Natural killer cell treated with Interleukin-12 subunit alpha and Interleukin-12 subunit beta and Interleukin-15 and Interleukin-18, amount 100 ng/mL, for 72 hours (primary cell): ENCODE results near the gene DHRS11. TPM values are rescaled to one million over a fixed set of nuclear protein-coding genes. Genes with fewer than 3 reads are reported as not detected.
A peak's percentile ranks its signal among the peaks of the same experiment; 100 is the strongest.
"Not testable (repeated sequence)": the region's sequence is repeated elsewhere in the genome, so short reads cannot be mapped to it uniquely, and the experiment has no call there.

Source experiments
- ATAC-seq, 2 donors: fragments of 150-1000 bp; cut with Tn5 transposase in 1 of 2; sonication (Bioruptor Pico), chemical (Tn5 transposase) in 1 of 2; 2 replicates each; pipeline ENCODE4 v1.10.0; 2021
- DNase-seq: peaks from one replicate; pipeline ENCODE4 v3.0.0; 2022; ENCODE audit warnings: low spot score
- H3K27ac Mint-ChIP-seq, 2 donors: 1 replicate in 1 of 2; 2 replicates in 1 of 2; pipeline ENCODE4 v1.8.0; 2022; ENCODE audit warnings: mixed read lengths in 2 of 2, mild to moderate bottlenecking in 1 of 2, moderate library complexity in 1 of 2
- H3K27me3 Mint-ChIP-seq, 2 donors: 1 replicate in 1 of 2; 2 replicates in 1 of 2; pipeline ENCODE4 v1.8.0; 2022; ENCODE audit warnings: mixed read lengths in 2 of 2
- H3K36me3 Mint-ChIP-seq: one replicate; pipeline ENCODE4 v1.8.0; 2022; ENCODE audit warnings: mixed read lengths
- H3K4me1 Mint-ChIP-seq, 2 donors: 1 replicate in 1 of 2; 2 replicates in 1 of 2; pipeline ENCODE4 v1.8.0; 2022; ENCODE audit warnings: low read depth in 2 of 2, mixed read lengths in 2 of 2, mild to moderate bottlenecking in 1 of 2
- H3K4me3 Mint-ChIP-seq: one replicate; pipeline ENCODE4 v1.8.0; 2022; ENCODE audit warnings: mixed read lengths
- H3K9me3 Mint-ChIP-seq: 2 replicates; pipeline ENCODE4 v1.8.0; 2022; ENCODE audit warnings: mixed read lengths
- total RNA-seq, 2 donors: library from RNA; stranded (reverse); gene quantifications; one replicate each; pipeline ENCODE4 v1.2.3, GENCODE V29; 2022

DHRS11 gene
- total RNA-seq, 2 donors from 2014 or later = 5.2 to 16.8 TPM

DNA sequence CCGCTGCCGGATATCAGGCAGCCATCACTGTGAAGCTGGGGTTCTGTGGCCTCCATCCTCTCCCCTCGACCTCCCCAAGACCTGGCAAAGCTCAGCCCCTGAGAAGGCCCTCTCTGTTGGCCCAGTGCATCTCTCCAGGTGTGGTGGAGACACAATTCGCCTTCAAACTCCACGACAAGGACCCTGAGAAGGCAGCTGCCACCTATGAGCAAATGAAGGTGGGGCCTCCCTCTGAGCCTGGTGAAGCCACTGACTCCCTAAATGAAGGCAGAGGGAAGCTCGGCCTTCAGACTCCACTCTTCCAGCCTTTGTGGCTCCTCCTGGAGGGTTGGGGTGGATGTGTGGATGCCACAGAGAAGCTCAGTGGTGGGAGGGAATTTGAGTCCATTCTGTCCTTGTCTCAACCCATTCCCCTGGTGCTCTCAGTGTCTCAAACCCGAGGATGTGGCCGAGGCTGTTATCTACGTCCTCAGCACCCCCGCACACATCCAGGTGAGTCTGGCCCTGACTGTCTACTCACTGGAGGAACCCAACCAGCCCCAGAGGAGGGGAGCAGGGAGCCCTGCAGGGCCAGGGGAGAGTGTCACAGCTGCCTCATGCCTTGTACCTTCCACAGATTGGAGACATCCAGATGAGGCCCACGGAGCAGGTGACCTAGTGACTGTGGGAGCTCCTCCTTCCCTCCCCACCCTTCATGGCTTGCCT, 8.0 kb downstream of the DHRS11 start:
- ATAC-seq (no peak), DNase-seq (peak; percentile 54)
- no peaks in the 10 kb centered on the region for H3K27me3 Mint-ChIP-seq
- no peaks in the 10 kb centered on the region for H3K9me3 Mint-ChIP-seq
- no peak overlapping the region for H3K27ac Mint-ChIP-seq
- H3K36me3 Mint-ChIP-seq = peaks cover 6% of the 10 kb centered on the region
- peaks cover 24 to 27% of the 10 kb centered on the region in 2 donors for H3K4me1 Mint-ChIP-seq
- H3K4me3 Mint-ChIP-seq = no peak overlapping the region

DNA sequence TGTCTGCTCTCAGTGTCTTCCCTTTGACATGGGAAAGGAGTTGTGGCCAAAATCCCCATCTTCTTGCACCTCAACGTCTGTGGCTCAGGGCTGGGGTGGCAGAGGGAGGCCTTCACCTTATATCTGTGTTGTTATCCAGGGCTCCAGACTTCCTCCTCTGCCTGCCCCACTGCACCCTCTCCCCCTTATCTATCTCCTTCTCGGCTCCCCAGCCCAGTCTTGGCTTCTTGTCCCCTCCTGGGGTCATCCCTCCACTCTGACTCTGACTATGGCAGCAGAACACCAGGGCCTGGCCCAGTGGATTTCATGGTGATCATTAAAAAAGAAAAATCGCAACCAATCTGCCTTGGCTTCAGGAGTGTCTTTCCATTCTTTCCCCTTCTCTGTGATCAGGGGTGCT, 8.8 kb downstream of the DHRS11 start:
- no peaks in the 10 kb centered on the region for H3K9me3 Mint-ChIP-seq
- ATAC-seq = no peak
- peak overlapping the region; percentile 87 for H3K4me3 Mint-ChIP-seq
- peak overlapping the region; percentile 80 to 85 for H3K27ac Mint-ChIP-seq
- H3K4me1 Mint-ChIP-seq = peaks cover 26 to 30% of the 10 kb centered on the region in 2 donors
- no peaks in the 10 kb centered on the region for H3K27me3 Mint-ChIP-seq
- peaks cover 6% of the 10 kb centered on the region for H3K36me3 Mint-ChIP-seq
- peak; percentile 46 for DNase-seq

DNA sequence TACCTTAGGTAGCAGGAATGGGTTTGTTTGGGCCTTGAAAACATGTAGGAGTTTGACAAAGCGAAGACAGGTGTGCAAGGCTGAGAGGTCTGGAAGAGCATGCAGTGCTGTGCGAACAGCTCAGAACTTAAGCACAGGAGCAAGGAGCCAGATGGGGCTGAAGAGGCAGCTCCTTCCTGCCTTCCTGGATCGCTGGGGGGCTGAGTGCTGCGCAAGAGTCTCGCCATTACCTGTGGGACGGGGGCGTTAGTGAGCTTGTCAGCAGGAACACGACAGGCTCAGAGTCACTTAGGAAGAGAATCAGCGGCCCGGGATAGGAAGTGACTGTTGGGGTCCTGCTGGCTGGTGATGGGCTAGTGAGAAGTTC, 9.2 kb downstream of the DHRS11 start:
- peak overlapping the region; percentile 80 to 85 for H3K27ac Mint-ChIP-seq
- ATAC-seq = no peak
- H3K36me3 Mint-ChIP-seq = peaks cover 6% of the 10 kb centered on the region
- peaks cover 31 to 35% of the 10 kb centered on the region in 2 donors for H3K4me1 Mint-ChIP-seq
- no peak for DNase-seq
- H3K4me3 Mint-ChIP-seq = peak overlapping the region; percentile 87
- no peaks in the 10 kb centered on the region for H3K27me3 Mint-ChIP-seq
- no peaks in the 10 kb centered on the region for H3K9me3 Mint-ChIP-seq

DNA sequence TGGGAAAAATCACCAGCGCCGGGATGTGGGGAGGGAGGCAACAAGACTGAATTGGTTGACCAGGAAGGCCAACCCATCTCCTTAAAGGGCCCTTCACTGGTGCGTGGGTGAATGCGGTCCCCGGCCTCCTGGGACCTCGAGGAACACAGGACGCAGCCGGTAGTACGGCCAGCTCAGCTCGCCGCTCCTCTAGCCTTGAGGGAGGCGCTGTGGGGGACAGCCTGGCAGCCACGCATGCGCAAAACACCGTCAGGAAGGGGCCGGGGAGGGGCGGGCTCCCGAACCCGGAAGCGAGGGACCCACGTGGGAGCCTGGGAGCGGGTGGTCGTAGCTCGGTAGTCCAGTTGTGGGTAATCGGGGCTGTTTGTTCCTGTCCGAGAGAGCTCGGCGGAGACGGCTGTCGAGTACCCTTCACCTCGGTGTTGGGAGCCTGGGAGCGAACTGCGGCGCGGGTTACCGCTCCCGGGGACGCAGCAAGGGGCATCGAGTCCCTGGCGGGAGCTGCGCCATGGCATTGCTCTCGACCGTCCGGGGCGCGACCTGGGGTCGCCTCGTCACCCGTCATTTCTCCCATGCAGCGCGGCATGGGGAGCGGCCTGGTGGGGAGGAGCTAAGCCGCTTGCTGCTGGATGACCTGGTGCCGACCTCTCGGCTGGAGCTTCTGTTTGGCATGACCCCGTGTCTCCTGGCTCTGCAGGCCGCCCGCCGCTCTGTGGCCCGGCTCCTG, 9.8 kb downstream of the DHRS11 start, which contains the start of gene MRM1:
Gene MRM1, plus strand, starts transcription at position 281 of the 727 bp plus-strand sequence. Its CDS starts 228 bp downstream, at position 509.
- DNase-seq = peak; percentile 96
- Mint-ChIP-seq H3K27ac (peak within 1 kb of the TSS; percentile 80 to 85), H3K4me1 (peaks cover 34 to 38% of the 10 kb centered on the region in 2 donors), H3K9me3 (no peaks in the 10 kb centered on the region), H3K36me3 (peaks cover 6% of the 10 kb centered on the region), H3K27me3 (no peaks in the 10 kb centered on the region), H3K4me3 (peak within 1 kb of the TSS; percentile 87)
- peak; percentile 94 to 96 for ATAC-seq

- Mint-ChIP-seq H3K27me3 (no peaks in the 10 kb centered on the region), H3K4me1 (peaks cover 34 to 38% of the 10 kb centered on the region in 2 donors), H3K9me3 (no peaks in the 10 kb centered on the region), H3K27ac (peak overlapping the region; percentile 80 to 85), H3K4me3 (peak overlapping the region; percentile 87), H3K36me3 (peaks cover 6% of the 10 kb centered on the region)
- DNase-seq (peak; percentile 50), ATAC-seq (peak; percentile 11 to 18)
These were observed 10.5 kb downstream of the DHRS11 start for GRCh38 chr17:36602030-36602748.

GRCh38 chr17:36602924-36603384, 11.3 kb downstream of the DHRS11 start:
- Mint-ChIP-seq H3K36me3 (peaks cover 6% of the 10 kb centered on the region), H3K4me1 (peaks cover 37 to 40% of the 10 kb centered on the region in 2 donors), H3K27ac (peak overlapping the region; percentile 73 to 85), H3K9me3 (no peaks in the 10 kb centered on the region), H3K4me3 (peak overlapping the region; percentile 87), H3K27me3 (no peaks in the 10 kb centered on the region)
- ATAC-seq (peak in 1 of 2 donors; percentile 29), DNase-seq (peak; percentile 68)

GRCh38 chr17:36605028-36605427, 13.3 kb downstream of the DHRS11 start:
- not testable (repeated sequence) for ATAC-seq, DNase-seq, H3K36me3 Mint-ChIP-seq, H3K27me3 Mint-ChIP-seq, H3K9me3 Mint-ChIP-seq, H3K27ac Mint-ChIP-seq
- H3K4me3 Mint-ChIP-seq = peak overlapping the region; percentile 25
- H3K4me1 Mint-ChIP-seq = peaks cover 43 to 47% of the 10 kb centered on the region in 2 donors

DNA sequence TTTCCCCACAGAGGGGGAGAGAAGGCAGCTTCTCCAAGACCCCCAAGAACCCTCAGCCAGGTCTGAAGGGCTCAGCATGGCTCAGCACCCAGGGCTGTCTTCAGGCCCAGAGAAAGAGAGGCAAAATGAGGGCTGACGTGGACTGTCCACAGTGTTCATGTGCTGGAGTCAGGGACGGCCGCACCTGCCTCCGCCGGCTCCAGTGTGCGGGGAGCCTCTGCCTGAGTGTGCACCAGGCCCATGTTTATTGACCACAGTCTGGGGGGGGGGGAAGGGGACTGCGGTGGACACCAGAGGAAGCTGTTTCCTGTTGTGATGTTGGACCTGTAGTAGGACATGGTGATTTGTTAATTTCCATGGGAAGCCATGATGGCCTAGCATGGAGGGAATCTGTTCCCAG, 16.6 kb downstream of the DHRS11 start:
- Mint-ChIP-seq H3K27me3 (no peaks in the 10 kb centered on the region), H3K4me1 (peaks cover 26 to 30% of the 10 kb centered on the region in 2 donors), H3K27ac (no peak overlapping the region), H3K9me3 (no peaks in the 10 kb centered on the region), H3K4me3 (no peak overlapping the region), H3K36me3 (peaks cover 6% of the 10 kb centered on the region)
- peak; percentile 5 to 38 for ATAC-seq
- no peak for DNase-seq

DNA sequence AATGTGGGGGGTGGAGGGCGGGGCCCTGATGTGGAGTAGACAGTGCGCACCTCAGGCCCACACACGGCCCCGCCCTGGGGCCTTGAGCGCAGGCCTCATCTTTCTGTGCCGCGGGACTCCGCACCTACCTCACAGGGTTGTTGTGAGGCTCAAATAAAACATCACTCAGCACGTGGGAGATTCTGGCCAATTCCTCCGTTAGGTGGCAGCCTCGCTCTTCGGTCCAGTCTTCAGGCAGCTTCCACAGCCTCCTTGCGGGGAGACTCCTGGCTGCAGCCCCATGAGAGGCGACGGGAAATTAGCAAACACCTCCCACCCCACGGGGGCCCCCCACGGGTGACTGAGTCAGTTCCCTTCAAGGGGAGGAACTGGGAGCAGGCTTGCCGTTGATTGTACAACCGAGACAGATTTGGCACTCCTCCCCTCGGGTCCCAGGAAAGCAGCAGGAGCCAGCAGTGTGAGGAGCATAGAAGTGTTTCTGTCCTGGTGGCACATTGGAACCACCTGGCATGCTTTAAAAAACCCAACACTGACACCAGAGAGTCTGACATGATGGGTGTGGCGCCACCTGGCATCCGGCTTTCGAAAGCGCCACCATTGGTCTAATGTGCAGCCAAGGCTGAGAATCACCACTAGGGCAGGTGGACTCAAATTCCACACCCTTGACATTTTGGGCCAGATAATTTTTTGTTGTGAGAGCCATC, 17.3 kb downstream of the DHRS11 start:
- no peaks in the 10 kb centered on the region for H3K27me3 Mint-ChIP-seq
- peak; percentile 49 to 61 for ATAC-seq
- H3K27ac Mint-ChIP-seq = no peak overlapping the region
- peaks cover 22 to 29% of the 10 kb centered on the region in 2 donors for H3K4me1 Mint-ChIP-seq
- no peak overlapping the region for H3K4me3 Mint-ChIP-seq
- no peak for DNase-seq
- peaks cover 4% of the 10 kb centered on the region for H3K36me3 Mint-ChIP-seq
- H3K9me3 Mint-ChIP-seq = no peaks in the 10 kb centered on the region

- ATAC-seq = no peak
These were observed 17.8 kb downstream of the DHRS11 start for GRCh38 chr17:36609498-36609862.

DNA sequence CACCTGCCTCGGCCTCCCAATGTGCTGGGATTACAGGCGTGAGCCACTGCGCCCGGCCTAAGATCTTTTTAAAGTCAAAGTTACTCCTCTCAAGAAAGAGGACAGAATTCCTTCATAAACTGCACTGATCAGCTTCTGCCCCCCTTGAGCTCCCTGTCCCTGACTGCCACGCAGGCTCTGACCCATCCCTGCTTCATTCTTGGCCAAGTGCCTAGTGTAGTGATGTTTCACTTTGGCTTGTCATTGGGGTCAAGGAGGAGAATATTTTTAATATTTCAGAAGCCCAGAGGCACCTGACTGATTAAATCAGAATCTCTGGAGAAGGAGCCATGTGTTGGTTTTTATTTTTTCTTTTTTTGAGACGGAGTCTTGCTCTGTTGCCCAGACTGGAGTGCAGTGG, 18.8 kb downstream of the DHRS11 start:
- Mint-ChIP-seq H3K9me3 (no peaks in the 10 kb centered on the region), H3K36me3 (no peaks in the 10 kb centered on the region), H3K4me1 (peaks cover 12 to 23% of the 10 kb centered on the region in 2 donors), H3K27ac (no peak overlapping the region), H3K27me3 (peaks cover 0 to 2% of the 10 kb centered on the region in 2 donors), H3K4me3 (no peak overlapping the region)
- ATAC-seq (no peak), DNase-seq (no peak)

More at GRCh38 chr17:36609498-36609862, 17.8 kb downstream of the DHRS11 start:
- Mint-ChIP-seq H3K9me3 (no peaks in the 10 kb centered on the region), H3K4me3 (no peak overlapping the region), H3K27ac (no peak overlapping the region), H3K27me3 (peaks cover 0 to 2% of the 10 kb centered on the region in 2 donors), H3K4me1 (peaks cover 16 to 25% of the 10 kb centered on the region in 2 donors), H3K36me3 (no peaks in the 10 kb centered on the region)
- DNase-seq = no peak

DNA sequence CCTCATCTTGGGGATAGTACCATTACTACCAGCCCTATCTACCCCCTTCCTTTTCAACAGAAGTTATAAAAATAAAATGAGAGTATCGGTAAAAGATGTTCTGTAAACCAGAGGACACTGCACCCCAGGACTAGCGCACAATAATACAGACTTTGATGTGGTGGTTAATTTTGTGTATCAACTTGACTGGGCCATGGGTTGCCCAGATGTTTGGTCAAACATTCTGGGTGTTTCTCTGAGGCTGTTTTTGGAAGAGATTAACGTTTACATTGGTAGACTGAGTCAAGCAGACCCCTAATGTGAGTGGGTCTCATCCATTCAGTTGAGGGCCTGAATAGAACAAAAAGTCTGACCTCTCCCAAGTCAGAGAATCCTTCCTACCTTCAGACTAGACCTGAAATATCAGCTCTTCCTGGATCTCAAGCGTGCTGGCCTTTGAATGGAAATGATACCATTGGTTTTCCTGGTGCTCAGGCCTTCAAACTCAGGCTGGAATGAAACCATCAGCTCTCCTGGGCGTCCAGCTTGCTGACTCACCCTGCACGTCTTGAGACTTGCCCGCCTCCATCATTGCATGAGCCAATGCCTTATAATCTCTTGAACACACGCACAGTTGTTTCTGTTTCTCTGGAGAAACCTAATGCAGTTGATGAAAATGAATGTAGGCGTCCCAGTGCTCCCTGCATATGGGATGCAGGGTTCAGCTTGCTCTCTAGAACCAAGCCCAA, 19.8 kb downstream of the DHRS11 start:
- Mint-ChIP-seq H3K36me3 (no peaks in the 10 kb centered on the region), H3K4me3 (no peak overlapping the region), H3K9me3 (no peaks in the 10 kb centered on the region), H3K4me1 (peaks cover 5 to 16% of the 10 kb centered on the region in 2 donors), H3K27me3 (peaks cover 0 to 2% of the 10 kb centered on the region in 2 donors), H3K27ac (no peak overlapping the region)
- ATAC-seq (no peak), DNase-seq (no peak)
